Bronchial epithelial cell (primary cell): ENCODE data around the gene FGF10. TPM values are rescaled to one million over a fixed set of nuclear protein-coding genes. Genes with fewer than 3 reads are reported as not detected.

Source experiments
- DNase-seq: peaks from one replicate; pipeline ENCODE4 v3.0.0-alpha.2; 2010; ENCODE audit warnings: low read depth
- FAIRE-seq: peaks from 2 replicates; lab custom pipeline; 2011; peaks lifted over from hg19 to GRCh38; lab: Jason Lieb, UNC
- H3K27me3 ChIP-seq: 2 replicates; pipeline ENCODE4 v1.5.1; 2011; ENCODE audit warnings: low read length; ENCODE audit not compliant: control insufficient read depth, insufficient read depth
- H3K36me3 ChIP-seq: 2 replicates; pipeline ENCODE4 v1.5.1; 2011; ENCODE audit warnings: low read length; ENCODE audit not compliant: control insufficient read depth, insufficient read depth
- H3K4me3 ChIP-seq: 2 replicates; pipeline ENCODE4 v1.5.1; 2011; ENCODE audit warnings: mild to moderate bottlenecking, low read depth, low read length, control low read depth
- CTCF ChIP-seq: IDR thresholded peaks from 2 replicates; pipeline ENCODE4 v1.5.1; 2011; ENCODE audit warnings: mild to moderate bottlenecking, moderate library complexity, low read length, control low read depth, inconsistent platforms; ENCODE audit not compliant: insufficient read depth, severe bottlenecking
- total RNA-seq: library from RNA; depleted of rRNA; stranded (reverse); fragments of >200 nt; gene quantifications from 2 replicates; pipeline ENCODE4 v1.2.1, GENCODE V29; 2014

Gene FGF10
- total RNA-seq, 1 donor from 2014 or later = not detected

DNA sequence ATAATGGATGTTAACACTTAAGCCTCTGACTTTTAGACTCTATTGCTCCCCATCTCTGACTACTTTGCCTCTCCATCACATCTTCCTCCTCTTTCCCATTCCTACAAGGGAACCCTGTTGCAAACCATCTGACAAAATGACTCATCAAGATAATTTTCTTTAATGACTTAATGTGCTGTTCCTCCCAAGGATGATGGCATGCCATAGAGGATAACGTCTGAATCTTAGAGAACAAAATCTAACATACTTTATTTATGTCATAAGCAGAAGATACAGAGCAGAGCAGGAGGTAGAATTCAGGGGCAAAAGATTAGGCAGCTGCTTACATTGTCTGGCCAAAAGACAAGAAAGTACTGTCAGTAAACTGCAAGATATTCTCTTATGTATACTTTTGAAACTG lies 76.8 kb downstream of the FGF10 start:
- Histone ChIP-seq H3K4me3 (no peak overlapping the region), H3K36me3 (no peaks in the 10 kb centered on the region), H3K27me3 (no peaks in the 10 kb centered on the region)
- FAIRE-seq = no peak
- no peak for DNase-seq
- TF ChIP-seq CTCF = no peak

DNA sequence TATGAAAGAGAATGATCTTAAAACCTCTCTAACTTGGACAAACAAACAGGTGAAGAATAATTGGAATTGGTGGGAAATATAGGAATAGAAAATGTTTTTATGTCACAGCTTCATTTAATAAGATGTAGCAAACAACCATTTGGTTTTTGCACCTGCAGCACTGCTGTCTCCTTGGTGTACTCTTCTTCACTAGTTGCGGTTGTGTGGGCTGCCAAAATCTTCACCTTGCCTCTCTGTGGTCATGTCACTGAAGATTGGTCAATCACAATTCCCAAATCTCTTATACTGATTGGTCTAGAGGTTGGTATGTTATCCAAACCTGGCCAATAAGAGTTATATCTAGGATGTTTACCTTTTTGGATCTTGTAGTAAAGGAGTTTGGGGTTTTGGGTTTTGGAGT lies 88.7 kb downstream of the FGF10 start:
- FAIRE-seq = no peak
- H3K36me3 ChIP-seq = no peaks in the 10 kb centered on the region
- no peak for DNase-seq
- TF ChIP-seq CTCF = no peak
- H3K4me3 ChIP-seq = no peak overlapping the region
- H3K27me3 ChIP-seq = no peaks in the 10 kb centered on the region

- DNase-seq (no peak), FAIRE-seq (no peak)
- no peaks in the 10 kb centered on the region for H3K27me3 ChIP-seq
- H3K36me3 ChIP-seq = no peaks in the 10 kb centered on the region
- H3K4me3 ChIP-seq = no peak overlapping the region
- no peak for TF ChIP-seq CTCF
These were observed 89.8 kb downstream of the FGF10 start for GRCh38 chr5:44299394-44299793.

GRCh38 chr5:44294516-44294915 lies 94.7 kb downstream of the FGF10 start:
- no peak overlapping the region for H3K4me3 ChIP-seq
- DNase-seq (no peak), FAIRE-seq (no peak)
- no peaks in the 10 kb centered on the region for H3K27me3 ChIP-seq
- TF ChIP-seq CTCF = no peak
- H3K36me3 ChIP-seq = no peaks in the 10 kb centered on the region

DNA sequence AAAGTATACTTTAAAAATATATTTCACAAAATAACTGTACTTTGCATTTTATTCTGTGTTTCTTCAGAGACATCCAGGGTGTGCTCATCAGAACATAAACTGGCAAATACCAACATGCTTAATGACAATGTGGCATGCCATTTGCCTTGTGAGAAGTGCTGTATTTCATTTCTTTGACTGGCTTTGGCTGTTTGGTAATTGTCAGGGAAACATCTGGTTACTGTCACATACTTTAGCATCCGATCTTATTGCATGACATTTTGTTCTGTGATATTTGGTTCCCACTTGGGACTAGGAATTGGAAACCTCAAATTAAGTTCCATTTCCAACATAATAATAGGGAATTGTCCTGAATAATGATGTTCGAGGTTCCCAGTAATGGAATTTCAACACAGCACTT lies 96.5 kb downstream of the FGF10 start:
- no peak for DNase-seq
- no peak for TF ChIP-seq CTCF
- Histone ChIP-seq H3K4me3 (no peak overlapping the region), H3K36me3 (no peaks in the 10 kb centered on the region), H3K27me3 (no peaks in the 10 kb centered on the region)
- FAIRE-seq = no peak

DNA sequence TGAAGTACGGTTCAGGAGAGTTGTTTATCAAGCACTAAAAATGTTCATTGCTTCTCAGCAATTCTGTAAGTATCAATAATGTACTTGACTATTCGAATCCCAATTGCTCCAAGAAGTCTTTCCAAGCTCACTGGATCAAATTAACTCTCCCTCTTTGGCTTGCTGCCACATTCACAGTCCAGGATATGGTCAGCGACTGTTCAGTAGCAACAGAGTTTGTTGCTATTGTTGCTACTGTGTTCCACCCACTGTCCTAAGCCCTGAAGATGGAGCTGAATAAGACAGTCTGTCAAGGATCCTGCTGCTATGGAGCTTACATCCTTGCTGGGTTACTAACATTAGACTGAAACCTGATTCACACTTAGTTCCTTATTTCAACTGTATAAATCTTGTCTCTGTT lies 110.8 kb downstream of the FGF10 start:
- H3K4me3 ChIP-seq = no peak overlapping the region
- TF ChIP-seq CTCF = no peak
- FAIRE-seq = no peak
- no peak for DNase-seq
- H3K36me3 ChIP-seq = no peaks in the 10 kb centered on the region
- H3K27me3 ChIP-seq = no peaks in the 10 kb centered on the region
